HG02610 (cell line): ENCODE data around the gene ASAP2.
"Not testable (repeated sequence)": the region's sequence is repeated elsewhere in the genome, so short reads cannot be mapped to it uniquely, and the experiment has no call there.

Experiments used
- ATAC-seq: cut with Tn5 transposase; IDR thresholded peaks from one replicate; pipeline ENCODE4 v1.9.1; 2021; ENCODE audit warnings: mild to moderate bottlenecking, moderate library complexity; ENCODE audit not compliant: unreplicated experiment

Gene ASAP2

DNA sequence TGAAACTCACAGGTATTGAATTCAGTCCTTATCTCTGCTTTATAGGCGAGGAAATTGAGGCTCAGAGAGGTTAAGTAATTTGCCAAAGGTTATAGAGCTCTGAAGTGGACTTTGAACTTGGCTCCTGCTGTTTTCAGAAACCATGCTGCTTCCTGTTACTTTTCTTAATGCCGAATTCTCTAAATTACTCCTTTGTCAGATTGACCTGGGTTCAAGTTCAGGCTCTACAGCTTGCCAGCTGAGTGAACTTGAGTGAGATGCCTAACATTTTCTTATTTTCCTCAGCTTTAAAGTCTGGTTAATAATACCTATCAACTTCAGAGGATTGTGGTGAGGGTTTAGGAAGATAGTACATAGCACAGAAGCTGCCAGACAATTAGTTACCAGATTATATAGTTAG is 3.4 kb downstream of the ASAP2 start:
- ATAC-seq = no peak

DNA sequence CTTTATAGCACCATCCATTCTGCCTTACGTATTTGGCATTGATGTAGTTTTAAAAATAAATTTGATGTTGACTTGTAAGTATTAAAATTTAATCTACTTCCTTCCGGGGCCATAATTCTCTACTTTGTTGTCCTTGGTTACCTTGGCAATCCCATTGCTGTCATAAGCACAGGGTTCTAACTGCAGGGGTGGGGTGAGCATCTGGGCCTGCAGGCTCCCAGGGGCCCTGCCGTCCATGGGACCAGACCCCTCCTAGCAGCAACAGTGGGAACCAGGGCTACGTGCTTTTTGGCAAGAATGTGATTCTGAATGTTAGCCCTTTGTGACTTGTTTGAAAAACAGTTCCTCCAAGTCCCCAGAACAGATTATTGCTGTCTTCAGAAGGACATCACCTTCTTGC is 4.9 kb downstream of the ASAP2 start:
- no peak for ATAC-seq

DNA sequence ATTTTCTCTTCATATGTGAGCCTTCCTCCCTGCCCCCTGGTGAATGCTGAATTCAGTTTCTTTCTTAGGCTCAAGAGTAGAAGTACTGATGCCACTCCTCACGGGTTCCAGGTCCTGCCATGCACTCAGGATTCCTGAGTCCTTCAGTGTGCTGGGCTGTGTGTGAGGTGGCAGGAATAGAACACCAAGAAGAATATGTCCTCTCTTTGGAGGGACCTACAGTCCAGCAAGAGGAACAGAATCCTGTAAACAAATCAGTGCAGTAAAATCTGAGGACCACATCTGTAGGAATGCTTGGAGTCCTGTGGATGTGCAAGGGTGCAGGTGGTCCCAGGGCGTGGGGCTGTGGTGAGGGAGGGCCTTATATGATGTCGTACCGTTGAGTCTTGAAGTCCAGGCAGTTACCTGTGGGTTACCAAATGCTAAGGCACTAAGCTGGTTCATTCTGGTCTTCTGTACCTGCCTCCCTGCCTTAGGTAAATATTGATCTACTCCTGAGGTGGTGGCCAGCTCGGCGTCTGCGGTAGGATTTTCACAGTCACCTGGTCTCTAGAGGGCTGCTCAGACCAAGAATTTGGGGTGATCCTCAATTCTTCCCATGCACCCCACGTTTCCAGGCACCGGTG is 5.5 kb downstream of the ASAP2 start:
- ATAC-seq = no peak

DNA sequence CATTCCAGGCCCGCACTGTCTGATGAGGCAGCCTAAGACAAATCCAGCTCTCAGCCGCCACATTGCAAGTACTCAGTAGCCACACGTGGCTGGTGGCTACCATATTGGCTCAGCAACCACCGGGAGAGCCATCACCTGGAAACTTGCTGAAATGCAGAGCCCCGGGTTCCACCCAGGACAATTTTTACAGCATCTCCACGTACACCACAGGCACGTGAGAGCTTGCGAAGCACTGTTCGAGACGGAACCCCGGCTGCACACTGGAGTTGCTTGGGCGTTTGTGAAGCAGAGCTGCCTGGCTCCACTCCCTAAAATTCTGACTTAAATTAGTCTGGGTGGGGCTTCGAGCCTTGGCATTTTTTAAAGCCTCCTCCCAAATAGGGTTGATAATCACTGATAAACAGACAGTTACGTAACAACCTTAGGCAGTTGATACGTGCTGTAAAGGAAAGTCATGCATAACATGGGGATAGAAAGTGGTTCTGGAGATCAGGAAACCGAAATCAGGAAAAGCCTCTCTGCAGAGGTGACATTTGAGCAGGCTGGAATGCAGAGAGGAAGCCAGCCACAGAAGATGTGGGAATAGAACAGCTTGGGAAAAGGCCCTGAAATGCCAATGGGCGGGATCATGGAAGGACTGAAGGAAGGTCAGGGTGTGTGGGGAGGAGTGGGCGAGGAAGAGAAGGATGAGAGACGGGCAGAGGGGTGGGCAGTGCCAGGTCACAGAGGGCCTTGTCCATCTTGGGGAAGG is 6.2 kb downstream of the ASAP2 start:
- no peak for ATAC-seq

DNA sequence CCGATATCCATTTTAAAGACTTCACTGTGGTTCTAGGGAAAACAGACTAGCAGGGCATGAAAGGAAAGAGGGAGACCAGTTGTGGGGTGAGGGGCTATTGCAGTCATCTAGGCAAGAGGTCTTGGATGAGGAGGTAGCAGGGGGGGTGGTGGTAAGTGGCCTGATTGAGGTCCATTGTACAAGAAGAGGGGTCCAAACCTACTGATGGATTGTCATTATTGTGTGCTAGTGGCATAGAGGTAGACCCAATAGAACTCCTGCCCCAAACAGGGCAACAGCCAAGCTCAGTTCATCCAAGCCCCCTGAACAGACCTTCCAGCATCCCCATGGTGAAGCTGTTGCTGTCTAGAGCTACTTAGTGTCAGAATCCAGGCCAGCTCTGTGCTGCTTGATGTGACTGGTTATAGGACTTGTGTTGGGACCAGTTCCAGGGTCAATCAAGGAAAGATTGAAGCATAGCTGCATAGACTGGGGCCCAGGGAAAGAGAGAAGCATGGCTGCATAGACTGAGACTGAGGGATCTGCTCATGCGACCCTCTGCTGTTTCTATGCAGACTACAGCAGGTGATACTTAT is 7.0 kb downstream of the ASAP2 start:
- ATAC-seq = no peak

DNA sequence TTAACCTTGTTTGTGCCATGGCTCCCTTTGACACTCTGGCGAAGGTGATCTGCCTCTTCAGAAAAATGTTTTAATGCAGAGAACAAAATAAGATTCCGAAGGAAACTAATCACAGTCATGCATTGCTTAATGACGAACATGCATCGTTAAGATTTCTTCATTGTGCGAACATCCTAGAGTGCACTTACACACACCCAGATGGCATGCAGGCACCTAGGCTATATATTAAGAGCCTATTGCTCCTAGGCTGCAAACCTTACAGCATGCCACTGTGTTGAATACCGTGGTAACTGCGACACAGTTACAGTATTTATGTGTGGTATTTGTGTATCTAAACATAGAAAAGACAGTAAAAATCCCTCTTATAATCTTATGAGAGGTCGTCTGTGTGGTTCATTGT is 8.3 kb downstream of the ASAP2 start:
- ATAC-seq = no peak

DNA sequence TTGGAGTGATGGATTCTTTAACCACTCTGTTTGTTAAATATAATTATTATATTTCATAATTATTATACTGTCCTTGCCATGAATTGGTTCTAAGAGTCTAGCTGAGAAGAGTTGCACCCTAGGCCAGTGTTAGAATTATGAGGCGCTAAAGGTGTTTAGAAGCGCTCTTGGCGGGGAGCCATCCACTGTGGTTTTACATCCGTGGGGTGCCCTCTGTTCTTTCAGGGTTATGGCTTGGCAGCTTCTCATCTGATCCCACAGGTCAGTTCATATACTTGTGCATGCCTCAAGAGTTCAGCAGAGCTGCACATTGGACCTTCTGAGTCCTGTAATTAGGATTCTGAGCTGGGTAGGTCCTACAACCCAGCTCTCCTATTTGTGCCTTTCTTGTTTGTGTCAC is 9.1 kb downstream of the ASAP2 start:
- ATAC-seq = no peak

DNA sequence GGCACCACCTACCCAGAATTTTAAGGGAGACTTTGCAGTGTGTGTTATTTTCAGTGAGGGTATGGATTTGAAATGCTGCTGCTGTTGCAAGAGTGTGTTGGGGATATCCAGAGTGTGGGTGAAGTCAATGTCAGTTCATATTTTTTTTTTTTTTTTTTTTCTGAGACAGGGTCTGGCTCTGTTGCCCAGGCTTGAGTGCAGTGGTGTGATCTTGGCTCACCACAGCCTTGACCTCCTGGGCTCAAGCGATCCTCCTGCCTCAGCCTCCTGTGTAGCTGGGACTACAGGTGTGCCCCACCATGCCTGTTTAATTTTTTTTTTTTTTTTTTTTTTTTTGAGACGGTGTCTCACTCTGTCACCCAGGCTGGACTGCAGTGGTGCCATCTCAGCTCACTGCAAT is 9.5 kb downstream of the ASAP2 start:
- not testable (repeated sequence) for ATAC-seq

DNA sequence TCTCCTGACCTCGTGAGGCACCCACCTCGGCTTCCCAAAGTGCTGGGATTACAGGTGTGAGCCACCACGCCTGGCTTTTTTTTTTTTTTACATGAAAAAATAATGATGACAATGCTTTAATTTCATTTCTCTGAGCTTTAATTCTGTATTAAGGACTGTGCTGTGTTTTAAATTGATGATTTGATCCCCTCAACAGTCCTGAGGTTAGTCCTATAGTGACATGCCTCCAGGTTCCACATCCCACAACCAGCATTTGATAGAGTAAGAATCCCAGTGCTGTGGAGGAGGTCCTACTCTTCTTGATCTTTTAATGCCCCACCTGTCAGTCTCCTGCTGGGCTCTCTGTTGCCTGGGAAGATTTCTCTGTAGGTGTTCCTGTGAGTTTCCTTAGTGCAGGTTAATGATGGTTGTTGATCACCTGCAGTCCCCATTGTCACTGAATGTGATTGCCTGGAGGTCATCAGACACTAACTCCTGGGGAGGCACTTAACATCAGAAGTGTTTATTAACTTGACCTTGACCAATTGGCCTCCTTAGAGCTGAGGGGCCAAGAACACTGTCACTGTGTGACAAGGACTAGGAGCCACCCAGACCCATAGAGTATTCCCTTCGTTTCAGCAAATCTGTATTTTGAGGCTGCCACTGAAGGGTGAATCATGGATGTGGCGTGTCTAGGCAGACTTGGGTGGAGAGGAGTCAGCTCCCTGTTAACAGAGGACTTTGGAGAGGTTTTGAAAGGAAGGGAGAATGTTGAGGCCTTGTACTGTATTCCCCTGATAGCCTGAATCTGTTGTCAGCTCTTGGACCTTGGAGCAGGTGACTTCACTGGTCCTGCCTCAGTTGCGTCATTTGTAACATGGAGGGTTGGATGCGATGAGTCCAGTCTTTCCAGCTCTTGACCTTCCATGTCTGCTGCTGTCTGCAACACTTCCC is 11.5 kb downstream of the ASAP2 start:
- no peak for ATAC-seq

DNA sequence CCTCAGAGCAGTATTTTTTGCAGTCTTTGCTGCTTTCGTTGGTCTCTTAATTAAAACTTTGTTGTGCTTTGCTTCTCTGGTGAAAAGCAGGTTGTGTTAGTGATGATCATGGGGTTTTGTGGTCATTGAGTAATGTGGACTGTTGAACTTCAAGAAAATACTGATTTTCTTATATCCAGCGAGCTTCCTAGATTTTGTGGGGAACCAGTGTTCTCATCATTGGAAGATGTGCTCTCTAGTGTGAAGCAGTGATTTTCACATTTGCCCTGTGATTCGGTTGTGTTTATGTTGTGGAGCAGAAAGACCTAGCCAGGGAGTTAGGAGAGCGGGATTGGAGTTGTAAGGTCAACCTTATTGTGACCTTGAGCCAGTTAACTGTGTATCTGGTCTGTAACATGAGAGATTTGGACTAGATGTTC is 12.4 kb downstream of the ASAP2 start:
- ATAC-seq = no peak

DNA sequence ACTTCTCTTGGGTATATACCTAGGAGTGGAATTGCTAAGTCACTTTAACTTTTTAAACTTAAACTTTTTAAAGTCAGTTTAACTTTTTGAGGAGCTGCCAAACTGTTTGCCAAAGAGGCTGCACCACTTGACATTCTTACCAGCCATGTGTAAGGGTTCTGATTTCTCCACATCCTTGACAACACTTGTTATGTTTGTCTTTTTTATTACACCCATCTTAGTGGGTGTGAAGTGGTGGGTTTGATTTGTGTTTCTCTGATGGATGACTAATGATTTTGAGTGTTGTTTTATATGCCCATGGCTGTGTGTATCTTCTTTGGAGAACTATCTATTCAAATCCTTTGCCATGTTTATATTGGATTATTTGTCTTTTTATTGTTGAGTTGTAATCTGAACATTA is 13.6 kb downstream of the ASAP2 start:
- no peak for ATAC-seq

DNA sequence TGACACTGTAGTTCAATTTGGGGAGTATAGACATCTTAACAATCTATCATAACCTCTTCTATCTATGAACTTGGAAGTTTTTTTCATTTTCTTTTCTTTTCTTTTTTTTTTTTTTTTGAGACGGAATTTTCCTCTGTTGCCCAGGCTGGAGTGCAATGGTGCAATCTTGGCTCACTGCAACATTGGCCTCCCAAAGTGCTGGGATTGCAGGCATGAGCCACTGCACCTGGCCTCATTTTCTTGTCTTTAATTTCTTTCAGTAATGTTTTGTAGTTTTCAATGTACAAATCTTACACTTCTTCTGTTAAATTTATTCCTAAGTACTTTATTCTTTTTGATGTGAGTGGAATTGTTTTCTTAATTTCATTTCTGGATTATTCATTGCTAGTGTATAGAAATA is 14.6 kb downstream of the ASAP2 start:
- no peak for ATAC-seq

DNA sequence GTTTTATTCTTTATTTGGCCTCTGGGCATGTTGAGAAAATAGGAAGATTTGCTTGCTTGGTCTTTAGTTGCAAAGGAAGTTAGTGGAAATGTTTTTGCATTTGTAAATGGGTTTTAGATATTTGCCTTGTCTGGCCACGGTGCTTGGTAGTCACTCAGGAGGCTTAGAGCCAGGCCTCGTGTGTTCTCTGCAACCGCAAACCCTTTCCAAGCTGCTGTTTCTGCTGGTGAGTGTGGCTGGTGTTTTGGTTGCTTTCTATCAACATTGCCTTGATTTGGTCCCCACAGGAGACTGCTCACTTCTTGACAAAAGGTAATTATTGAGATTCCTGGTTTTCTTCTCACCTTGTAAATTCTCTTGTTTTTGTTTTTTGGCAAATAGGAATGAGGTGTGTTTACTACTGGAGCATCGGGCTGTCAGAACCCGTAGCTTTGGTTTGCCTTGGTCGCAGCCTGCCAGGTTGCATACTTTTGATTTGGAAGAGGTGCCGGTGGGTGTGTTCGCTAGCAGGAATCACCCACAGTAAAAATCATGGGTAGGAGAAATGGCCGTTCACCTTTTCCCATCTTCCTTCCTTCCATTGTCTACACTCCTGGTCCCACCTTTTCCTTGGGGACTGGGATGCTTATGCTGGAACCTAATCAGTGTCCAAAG is 15.8 kb downstream of the ASAP2 start:
- no peak for ATAC-seq

DNA sequence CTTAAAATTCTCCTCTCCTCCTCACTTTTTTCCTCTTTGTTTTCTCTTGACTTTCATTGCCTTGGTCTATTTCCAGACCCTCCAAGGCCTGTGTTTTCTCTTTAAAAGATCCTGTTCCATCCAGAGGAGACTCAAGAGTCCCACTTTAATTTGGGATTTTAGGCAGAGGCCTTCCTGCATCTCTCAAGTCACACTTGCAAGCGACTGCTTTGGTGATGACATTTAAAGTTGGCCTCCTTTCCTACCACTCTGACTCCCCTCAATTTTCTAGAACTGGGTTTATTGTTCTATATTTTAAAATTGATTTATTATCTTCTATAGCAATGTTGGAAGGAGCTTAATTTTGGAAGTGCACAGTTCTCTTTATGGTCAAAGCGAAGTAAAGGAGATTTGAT is 16.3 kb downstream of the ASAP2 start:
- no peak for ATAC-seq

DNA sequence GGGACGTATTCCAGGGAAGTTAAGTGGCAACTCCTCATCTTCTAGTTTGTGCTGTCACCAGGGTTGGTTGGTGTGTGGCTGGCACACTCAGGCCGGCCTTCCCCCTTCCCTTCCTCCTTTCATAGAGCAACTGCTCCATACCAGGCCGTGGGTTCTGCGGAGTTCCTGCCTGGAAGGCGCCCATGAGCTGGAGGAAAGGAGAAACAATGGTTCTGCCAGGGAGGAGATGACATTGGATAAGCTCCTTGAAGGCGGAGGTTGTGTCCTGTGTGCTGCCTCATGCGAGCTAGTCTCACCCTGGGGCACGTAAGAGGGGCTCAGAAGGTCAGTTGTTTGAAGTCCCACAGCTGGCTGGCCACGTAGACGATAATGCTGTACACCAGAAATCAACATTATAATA is 19.2 kb downstream of the ASAP2 start:
- no peak for ATAC-seq

DNA sequence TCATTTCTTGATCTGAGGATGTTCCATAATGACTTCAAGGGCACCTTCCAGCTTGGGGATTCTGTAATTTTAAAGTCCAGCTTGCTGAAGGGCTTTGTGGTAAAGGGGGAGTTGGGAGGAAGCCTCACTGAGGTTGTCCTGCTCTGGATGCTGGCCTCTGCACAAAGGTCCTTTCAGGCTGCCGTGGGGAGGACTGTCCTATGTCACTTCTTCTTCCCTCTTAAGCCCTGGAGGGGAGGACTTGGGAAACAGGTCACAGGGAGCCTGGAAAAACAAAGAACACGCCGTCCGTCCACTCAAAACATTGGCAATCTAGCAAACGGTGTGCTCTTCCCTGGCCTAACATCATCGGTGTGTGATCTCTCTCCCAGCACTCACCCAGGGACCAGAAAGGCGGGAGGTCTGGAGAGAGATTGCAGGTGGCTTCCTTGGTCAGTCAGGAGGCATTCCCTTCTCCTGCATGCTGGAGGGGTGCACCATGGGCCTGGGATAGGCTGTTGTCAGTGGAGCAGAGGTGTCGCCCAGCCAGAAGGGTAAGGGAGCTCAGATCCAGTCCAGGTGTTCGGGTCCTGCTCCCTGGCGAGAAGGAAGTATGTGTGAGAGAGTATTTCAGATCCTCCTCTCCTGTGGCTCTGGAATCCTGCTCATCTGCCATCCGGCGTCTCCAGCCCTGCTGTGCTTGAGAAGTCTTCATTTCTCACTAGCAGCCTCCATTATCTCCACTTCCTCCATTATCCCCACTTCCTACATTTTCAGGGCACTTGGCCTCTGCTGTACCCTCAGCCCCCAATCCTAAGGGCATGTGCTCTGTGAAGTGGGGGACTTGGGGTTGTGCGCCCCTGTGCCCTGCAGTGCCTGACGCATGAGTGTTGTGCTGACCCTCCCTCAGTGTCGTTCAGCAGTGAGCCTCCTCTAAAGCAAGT is 20.1 kb downstream of the ASAP2 start:
- ATAC-seq = no peak

DNA sequence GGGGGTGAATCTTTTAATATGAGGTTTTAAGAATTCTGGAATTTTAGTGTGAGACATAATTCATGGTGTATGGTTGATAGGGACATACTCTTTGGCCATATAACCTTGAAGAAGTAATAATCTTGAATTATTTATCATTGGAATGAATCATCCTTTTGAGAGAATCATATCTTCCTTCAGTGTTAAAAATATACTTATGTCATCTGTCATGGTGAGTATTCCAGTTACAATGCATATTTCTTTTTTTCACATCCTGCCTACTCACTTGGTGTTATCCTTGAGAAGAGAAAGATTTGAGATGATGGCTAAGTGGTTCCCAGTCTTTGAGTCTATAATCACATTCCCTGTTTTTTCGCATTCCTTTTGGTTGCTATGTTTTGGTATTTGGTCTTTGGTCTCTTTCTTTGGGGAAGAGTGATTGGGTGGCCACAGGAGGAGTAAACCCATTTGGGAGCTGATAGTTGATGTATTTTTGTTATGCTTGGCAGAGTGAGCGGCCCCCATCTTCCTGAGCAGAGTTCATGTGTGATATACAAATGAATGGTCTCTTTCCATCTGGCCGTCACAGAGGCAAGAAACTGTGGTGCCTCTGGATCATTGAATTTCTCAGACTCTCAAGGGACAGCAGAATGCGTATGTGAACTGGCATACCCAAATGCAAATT is 21.6 kb downstream of the ASAP2 start:
- ATAC-seq = no peak

DNA sequence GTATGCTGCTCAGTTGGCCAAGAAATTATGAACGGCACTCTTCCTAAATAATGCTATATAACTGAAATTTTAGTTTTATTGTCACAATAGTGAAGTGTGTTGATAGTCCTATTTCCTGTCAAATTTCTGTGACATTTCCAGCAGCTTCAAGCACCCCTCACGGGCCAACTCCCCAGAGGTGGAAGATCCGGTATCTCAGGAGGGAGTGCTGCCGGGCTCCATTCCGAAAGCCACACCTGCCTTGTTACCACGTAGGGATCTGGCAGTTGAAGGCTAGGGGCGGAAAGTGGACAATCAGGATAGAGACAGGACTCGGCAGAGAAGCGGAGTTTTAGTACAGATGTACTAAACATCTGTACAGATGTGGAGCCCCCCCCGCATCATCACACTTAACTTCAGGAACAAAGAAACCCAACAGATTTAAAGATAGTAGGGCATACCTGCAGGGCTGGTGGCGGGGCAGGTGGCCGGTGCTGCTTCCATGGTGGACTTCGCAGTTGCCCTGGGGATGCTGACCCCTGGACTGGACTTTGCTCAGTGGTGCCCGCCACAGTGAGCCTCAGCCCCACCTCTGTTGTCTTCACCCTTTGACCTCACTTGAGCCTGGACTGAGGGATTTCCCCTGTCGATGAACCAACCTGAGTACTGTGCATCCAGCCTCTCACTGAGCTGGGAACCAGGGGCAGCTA is 22.3 kb downstream of the ASAP2 start:
- ATAC-seq = no peak

DNA sequence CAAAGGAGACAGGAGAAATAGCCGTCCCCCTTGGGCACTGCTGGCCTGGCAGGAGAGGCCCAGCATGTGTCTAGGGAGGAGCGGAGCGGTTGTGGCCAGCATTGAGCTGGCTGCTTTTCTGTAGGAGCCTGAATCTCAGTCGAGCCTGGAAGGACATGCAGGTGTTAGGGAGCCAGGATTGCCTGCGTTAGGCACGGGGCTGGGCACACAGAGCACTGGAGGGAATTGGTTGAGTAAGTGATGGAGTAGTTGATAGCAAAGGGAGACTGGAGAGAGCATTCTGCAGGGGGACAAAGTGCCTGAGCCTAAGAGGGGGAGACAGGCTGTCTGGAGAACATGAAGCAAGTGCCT is 22.8 kb downstream of the ASAP2 start:
- no peak for ATAC-seq
